Vagina (tissue), 2 donors: ENCODE results near the gene RPS6KA2.

Source experiments
- POLR2A ChIP-seq, 2 donors: fragments of 450-650 bp; IDR thresholded peaks; one replicate each; pipeline ENCODE4 v1.6.1; 2017; ENCODE audit warnings: antibody characterized with exemption in 2 of 2, mild to moderate bottlenecking in 2 of 2, moderate library complexity in 2 of 2
- POLR2AphosphoS5 ChIP-seq, 2 donors: sonication (generic); formaldehyde crosslinking; IDR thresholded peaks; one replicate each; pipeline ENCODE4 v1.9.0; 2017; ENCODE audit warnings: antibody characterized with exemption in 2 of 2, mild to moderate bottlenecking in 2 of 2, low read depth in 1 of 2; ENCODE audit not compliant: insufficient read depth in 1 of 2
- TF ChIP-seq, protein P1 (sequence below), 3 experiments: fragments of 450-650 bp in 2 of 3; fragments of 200-600 bp in 1 of 3; sonication (generic) in 1 of 3; IDR thresholded peaks; one replicate each; pipeline ENCODE4 v1.5.1; 2017 to 2019; ENCODE audit warnings: antibody characterized with exemption in 3 of 3, mild to moderate bottlenecking in 2 of 3, moderate library complexity in 2 of 3

DNA sequence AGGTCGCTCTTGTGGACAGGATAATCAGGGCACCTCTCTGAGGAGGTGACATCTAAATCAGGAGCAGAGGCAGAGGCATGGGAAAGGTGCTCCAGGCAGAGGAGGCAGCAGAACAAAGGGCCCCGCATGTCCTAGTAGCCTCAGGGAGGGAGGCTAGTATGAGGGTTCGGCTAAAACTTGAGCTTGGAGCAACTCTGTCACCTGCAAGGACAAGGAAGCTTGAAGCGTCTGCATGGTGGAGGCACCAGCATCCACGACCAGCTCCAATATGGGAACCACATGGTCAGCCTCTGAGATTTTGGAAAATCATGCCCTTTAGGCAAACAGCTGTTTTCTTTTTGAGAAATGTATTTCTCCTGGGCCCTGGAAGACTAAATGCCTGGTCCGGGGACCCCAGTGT, 231.3 kb downstream of the RPS6KA2 start:
- TF ChIP-seq, protein P1, sequence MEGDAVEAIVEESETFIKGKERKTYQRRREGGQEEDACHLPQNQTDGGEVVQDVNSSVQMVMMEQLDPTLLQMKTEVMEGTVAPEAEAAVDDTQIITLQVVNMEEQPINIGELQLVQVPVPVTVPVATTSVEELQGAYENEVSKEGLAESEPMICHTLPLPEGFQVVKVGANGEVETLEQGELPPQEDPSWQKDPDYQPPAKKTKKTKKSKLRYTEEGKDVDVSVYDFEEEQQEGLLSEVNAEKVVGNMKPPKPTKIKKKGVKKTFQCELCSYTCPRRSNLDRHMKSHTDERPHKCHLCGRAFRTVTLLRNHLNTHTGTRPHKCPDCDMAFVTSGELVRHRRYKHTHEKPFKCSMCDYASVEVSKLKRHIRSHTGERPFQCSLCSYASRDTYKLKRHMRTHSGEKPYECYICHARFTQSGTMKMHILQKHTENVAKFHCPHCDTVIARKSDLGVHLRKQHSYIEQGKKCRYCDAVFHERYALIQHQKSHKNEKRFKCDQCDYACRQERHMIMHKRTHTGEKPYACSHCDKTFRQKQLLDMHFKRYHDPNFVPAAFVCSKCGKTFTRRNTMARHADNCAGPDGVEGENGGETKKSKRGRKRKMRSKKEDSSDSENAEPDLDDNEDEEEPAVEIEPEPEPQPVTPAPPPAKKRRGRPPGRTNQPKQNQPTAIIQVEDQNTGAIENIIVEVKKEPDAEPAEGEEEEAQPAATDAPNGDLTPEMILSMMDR (IDR thresholded peaks at IDR 0.05), result no peak
- no peak for TF ChIP-seq POLR2A (IDR thresholded peaks at IDR 0.05)
- TF ChIP-seq POLR2AphosphoS5 (IDR thresholded peaks at IDR 0.05; ENCODE audit: insufficient read depth in 1 of 2, low read depth in 1 of 2), result no peak
